SU-DHL-6 (cell line): ENCODE data around the gene ANKRD34C.

Experiments
- H2AFZ ChIP-seq: fragments of 200-600 bp; sonication (generic); 2 replicates; pipeline ENCODE4 v1.6.1; 2014; ENCODE audit warnings: low read depth, mild to moderate bottlenecking, moderate library complexity, mixed read lengths, antibody characterized with exemption, low read length; ENCODE audit not compliant: severe bottlenecking
- H3F3A ChIP-seq: fragments of 200-600 bp; shearing (Covaris generic); 2 replicates; pipeline ENCODE4 v1.6.0; 2016; ENCODE audit warnings: antibody characterized with exemption, mild to moderate bottlenecking; ENCODE audit not compliant: insufficient read depth
- H3K27ac ChIP-seq: fragments of 200-600 bp; sonication (generic); 2 replicates; pipeline ENCODE4 v1.5.1; 2016; ENCODE audit warnings: low read depth, mild to moderate bottlenecking, low read length, moderate library complexity, mixed read lengths
- H3K27me3 ChIP-seq: fragments of 200-600 bp; sonication (generic), shearing (Covaris generic); 2 replicates; pipeline ENCODE4 v1.6.0; 2014; ENCODE audit warnings: mild to moderate bottlenecking, low read length
- H3K36me3 ChIP-seq: fragments of 200-600 bp; sonication (generic); 2 replicates; pipeline ENCODE4 v1.6.1; 2014; ENCODE audit warnings: mild to moderate bottlenecking, low read length, mixed read lengths
- H3K4me2 ChIP-seq: fragments of 300-600, 200-600 bp; shearing (Covaris generic), sonication (generic); 2 replicates; pipeline ENCODE4 v1.6.0; 2014; ENCODE audit warnings: low read length, low read depth, mild to moderate bottlenecking; ENCODE audit not compliant: poor library complexity, severe bottlenecking
- H3K4me3 ChIP-seq: fragments of 200-600 bp; sonication (generic); 2 replicates; pipeline ENCODE4 v1.5.1; 2014; ENCODE audit warnings: antibody characterized with exemption, low read length, mild to moderate bottlenecking, mixed read lengths; ENCODE audit not compliant: insufficient read depth, poor library complexity, severe bottlenecking
- H3K79me2 ChIP-seq: fragments of 200-600 bp; sonication (generic); 2 replicates; pipeline ENCODE4 v1.6.1; 2014; ENCODE audit warnings: mild to moderate bottlenecking, low read length, moderate library complexity; ENCODE audit not compliant: insufficient read depth
- H3K9ac ChIP-seq: fragments of 200-600 bp; sonication (generic); 2 replicates; pipeline ENCODE4 v1.7.0; 2014; ENCODE audit warnings: mild to moderate bottlenecking, low read length
- H3K9me2 ChIP-seq: fragments of 200-600 bp; sonication (generic); replicated peaks from 2 replicates; pipeline ENCODE4 v1.6.1; 2014; ENCODE audit warnings: low read length; ENCODE audit not compliant: insufficient read depth
- H3K9me3 ChIP-seq: fragments of 200-600 bp; sonication (generic); 2 replicates; pipeline ENCODE4 v1.6.1; 2014; ENCODE audit warnings: low read length, mixed read lengths; ENCODE audit not compliant: insufficient read depth
- H4K20me1 ChIP-seq: fragments of 200-600 bp; sonication (generic); 2 replicates; pipeline ENCODE4 v1.6.1; 2014; ENCODE audit warnings: low read depth, mild to moderate bottlenecking, antibody characterized with exemption, low read length, moderate library complexity, mixed read lengths
- EZH2phosphoT487 ChIP-seq: fragments of 200-600 bp; sonication (generic), shearing (Covaris generic); conservative IDR thresholded peaks from 2 replicates; pipeline ENCODE4 v1.6.1; 2018; ENCODE audit warnings: mild to moderate bottlenecking, antibody characterized with exemption, low read length, moderate library complexity, mixed read lengths
- TF ChIP-seq, protein P1 (sequence below): fragments of 200-600 bp; sonication (generic); IDR thresholded peaks from one replicate; pipeline ENCODE4 v1.5.1; 2017; ENCODE audit warnings: antibody characterized with exemption, mild to moderate bottlenecking, low read length, moderate library complexity; ENCODE audit not compliant: insufficient read depth, poor library complexity, severe bottlenecking

Gene ANKRD34C

GRCh38 chr15:79296583-79296982, 14.1 kb downstream of the ANKRD34C start:
- Histone ChIP-seq H3K79me2 (no peaks in the 10 kb centered on the region), H3K4me3 (no peak overlapping the region), H3K4me2 (no peak overlapping the region), H2AFZ (no peak overlapping the region), H3K9me3 (no peaks in the 10 kb centered on the region), H3F3A (no peaks in the 10 kb centered on the region), H3K27ac (no peak overlapping the region), H3K36me3 (no peaks in the 10 kb centered on the region), H3K27me3 (no peaks in the 10 kb centered on the region), H3K9ac (no peak overlapping the region), H4K20me1 (no peaks in the 10 kb centered on the region), H3K9me2 (no peaks in the 10 kb centered on the region)
- no peak for TF ChIP-seq EZH2phosphoT487
- TF ChIP-seq, protein P1, sequence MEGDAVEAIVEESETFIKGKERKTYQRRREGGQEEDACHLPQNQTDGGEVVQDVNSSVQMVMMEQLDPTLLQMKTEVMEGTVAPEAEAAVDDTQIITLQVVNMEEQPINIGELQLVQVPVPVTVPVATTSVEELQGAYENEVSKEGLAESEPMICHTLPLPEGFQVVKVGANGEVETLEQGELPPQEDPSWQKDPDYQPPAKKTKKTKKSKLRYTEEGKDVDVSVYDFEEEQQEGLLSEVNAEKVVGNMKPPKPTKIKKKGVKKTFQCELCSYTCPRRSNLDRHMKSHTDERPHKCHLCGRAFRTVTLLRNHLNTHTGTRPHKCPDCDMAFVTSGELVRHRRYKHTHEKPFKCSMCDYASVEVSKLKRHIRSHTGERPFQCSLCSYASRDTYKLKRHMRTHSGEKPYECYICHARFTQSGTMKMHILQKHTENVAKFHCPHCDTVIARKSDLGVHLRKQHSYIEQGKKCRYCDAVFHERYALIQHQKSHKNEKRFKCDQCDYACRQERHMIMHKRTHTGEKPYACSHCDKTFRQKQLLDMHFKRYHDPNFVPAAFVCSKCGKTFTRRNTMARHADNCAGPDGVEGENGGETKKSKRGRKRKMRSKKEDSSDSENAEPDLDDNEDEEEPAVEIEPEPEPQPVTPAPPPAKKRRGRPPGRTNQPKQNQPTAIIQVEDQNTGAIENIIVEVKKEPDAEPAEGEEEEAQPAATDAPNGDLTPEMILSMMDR = peak; percentile 28

DNA sequence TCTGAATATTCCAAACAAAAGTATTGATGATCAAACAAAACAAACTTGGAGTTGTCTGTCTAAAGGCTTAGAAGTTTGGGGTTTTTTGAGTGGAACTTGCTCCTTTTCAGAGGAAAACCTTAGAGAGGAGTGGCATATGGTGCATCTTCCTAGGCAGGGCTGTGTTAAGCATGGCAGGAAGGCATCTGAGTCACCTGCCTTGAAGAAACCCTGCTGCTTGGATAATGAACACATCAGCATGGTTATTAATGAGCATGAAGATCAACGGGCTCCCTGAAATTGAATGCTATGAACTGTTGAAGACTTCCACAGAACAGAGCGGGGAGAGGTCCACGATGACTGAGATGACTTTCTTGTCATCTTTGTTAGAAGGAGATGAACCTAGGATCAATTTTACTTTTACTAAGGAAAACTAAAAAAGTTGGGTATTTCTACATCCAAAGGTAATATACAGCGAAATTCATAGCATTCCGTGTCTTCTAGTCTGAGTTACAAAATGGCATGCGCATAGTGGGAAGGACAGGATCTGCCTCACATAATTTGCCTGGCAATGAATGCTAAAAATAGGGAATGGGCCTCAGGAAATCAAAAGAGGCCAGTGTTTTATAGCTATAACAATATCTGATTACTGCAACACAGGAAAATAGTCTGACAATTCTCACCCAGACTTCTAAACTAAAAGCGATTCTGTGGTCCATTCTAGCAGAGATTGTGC, 16.8 kb downstream of the ANKRD34C start:
- H3K4me2 ChIP-seq = no peak overlapping the region
- no peaks in the 10 kb centered on the region for H3F3A ChIP-seq
- H3K9me2 ChIP-seq = no peaks in the 10 kb centered on the region
- H3K79me2 ChIP-seq = no peaks in the 10 kb centered on the region
- H3K9me3 ChIP-seq = no peaks in the 10 kb centered on the region
- no peaks in the 10 kb centered on the region for H3K27me3 ChIP-seq
- no peak overlapping the region for H3K4me3 ChIP-seq
- no peak overlapping the region for H3K27ac ChIP-seq
- no peak for TF ChIP-seq EZH2phosphoT487
- TF ChIP-seq, protein P1 = no peak
- no peak overlapping the region for H2AFZ ChIP-seq
- H4K20me1 ChIP-seq = no peaks in the 10 kb centered on the region
- H3K36me3 ChIP-seq = no peaks in the 10 kb centered on the region
- no peak overlapping the region for H3K9ac ChIP-seq

- Histone ChIP-seq H3K36me3 (no peaks in the 10 kb centered on the region), H3K9me3 (no peaks in the 10 kb centered on the region), H3K27ac (no peak overlapping the region), H3K9ac (no peak overlapping the region), H3F3A (no peaks in the 10 kb centered on the region), H3K4me2 (no peak overlapping the region), H2AFZ (no peak overlapping the region), H3K4me3 (no peak overlapping the region), H3K27me3 (no peaks in the 10 kb centered on the region), H3K79me2 (no peaks in the 10 kb centered on the region), H4K20me1 (no peaks in the 10 kb centered on the region), H3K9me2 (no peaks in the 10 kb centered on the region)
- TF ChIP-seq, protein P1 = no peak
- TF ChIP-seq EZH2phosphoT487 = no peak
These were observed 17.3 kb downstream of the ANKRD34C start for GRCh38 chr15:79299841-79300235.
